DMS 273 (cell line): Measurements from ENCODE around the gene ACAP3.
A peak's percentile ranks its signal among the peaks of the same experiment; 100 is the strongest.

Source experiments
- DNase-seq: peaks from one replicate; lab custom pipeline; 2025; ENCODE audit not compliant: unreplicated experiment; lab: John Stamatoyannopoulos, UW

Gene ACAP3

DNA sequence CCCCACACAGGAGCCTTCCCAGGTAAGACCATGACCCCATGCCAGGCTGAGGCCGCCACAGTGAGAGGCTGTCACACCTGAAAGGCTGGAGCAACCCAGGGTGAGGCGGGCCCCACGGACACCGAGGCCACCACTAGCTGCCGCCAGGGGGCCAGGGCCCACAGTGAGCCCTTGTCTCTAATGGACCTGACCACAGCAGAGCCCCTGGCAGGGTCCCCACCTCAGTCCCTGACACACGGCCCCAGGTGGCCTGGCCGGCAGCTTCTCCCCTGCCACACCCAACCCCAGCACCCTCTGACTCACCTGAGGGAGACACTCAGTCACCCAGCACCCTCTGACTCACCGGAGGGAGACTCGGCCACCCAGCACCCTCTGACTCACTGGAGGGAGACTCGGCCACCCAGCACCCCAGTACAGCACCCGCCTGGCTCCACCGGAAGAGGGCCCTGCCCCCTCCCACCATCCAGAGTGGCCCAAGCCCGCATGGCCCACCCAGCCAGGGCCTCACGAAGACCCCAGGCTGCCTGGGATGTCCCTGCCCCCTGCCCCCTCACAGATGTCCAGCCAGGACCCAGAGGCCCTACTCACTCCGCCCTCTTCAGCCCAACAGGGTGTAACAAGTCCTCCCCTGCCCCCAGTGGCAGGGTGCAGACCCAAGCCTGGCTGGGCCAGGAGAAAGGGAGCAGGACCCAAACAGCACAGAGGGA is 37.1 kb upstream of the ACAP3 start:
- no peak for DNase-seq

DNA sequence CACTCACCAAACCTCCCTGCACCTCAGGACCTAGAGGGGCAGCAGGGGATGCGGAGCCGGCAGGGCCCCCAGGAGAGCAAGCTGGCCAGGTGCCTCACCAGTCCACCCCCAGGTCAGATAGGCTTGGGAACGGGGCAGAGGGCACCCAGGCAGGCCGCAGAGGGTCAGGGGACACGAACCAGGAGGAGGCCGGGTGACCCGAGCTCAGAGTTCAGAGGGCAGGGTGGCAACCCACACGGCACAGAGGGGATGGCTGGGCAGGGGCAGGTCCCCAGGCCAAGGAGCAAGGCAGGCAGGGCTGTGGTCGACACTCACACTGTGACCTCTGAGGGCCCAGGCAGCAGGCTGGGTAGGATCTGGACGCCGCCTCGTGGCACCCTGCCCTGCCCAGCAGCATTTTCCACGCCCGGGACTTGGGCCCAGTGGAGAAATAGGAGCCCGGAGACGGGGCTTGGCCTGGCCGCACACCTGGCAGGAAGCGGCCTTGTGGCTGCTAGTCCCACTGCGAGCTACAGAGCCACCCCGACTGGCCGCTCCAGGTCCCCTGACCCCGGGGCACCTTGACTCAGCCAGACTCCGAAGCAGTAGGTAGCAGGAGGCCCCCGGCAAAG is 36.2 kb upstream of the ACAP3 start:
- DNase-seq: no peak

DNA sequence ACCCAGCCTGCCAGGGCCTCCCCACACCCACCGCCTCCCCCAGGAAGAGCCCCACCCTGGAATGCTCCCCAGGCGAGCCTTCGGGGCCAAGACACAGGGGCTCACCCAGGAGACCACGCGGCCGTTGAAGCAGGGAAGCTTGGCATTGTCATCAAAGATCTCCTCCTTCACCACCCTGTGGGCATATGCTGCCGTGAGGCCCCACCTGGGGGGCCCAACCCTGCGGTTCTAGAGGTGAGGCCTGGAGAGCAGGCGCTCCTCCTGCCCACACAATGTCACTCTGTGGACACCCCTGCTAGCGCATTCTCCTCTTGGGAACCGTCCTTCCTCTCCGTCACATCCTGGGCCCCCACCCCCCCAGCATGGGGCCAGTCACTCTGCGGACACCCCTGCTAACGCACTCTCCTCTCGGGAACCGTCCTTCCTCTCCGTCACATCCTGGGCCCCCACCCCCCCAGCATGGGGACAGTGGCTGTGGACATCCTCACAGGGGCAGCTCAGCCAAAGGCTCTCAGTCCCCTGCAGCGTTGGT is 34.9 kb upstream of the ACAP3 start:
- DNase-seq: no peak

DNA sequence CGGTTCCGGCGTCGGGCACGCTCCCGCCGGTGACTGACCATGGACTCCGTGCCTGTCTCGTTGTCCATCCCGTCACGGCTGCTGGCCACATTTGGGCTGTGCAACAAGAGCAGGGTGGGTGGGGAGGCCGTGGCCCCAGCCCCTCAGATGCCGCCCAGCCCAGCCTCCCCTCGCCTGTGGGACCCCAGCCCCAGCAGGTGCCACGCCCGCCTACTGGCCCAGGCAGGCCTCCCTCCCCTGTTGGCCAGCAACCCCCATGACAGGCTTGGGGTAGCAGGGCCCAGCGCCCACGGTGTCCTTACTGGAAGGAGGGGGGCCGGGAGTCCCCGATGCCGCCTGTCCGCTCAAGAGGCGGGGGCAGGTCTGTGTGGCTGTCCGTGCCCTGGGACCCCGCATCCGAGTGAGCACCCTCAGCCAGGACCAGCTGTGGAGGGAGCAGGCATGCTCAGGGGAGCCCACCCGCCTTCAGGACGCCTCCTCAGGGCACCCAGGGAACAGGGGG is 34.4 kb upstream of the ACAP3 start:
- DNase-seq: no peak

DNA sequence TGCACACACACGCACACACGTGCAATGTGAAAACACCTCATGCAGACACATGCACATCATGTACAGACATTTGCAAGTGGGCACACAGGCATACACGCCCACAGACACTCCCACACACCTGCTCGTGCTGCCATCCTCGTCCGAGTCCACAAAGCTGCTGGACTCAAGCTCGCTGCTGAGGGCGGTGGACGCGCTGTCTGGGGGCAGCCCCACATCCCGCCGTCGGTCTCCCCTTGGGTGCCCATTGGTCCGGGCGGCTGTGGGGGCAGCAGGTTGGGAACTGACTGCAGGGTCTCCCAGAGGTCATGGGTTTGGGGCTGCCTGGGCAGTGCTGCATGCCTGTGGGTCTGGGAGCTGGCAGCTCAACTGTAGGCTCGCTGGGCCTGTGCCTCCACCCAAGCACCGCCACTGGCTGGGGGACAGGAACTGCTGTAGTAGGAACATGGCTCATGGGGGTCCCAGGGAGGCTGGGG is 33.9 kb upstream of the ACAP3 start:
- no peak for DNase-seq

DNA sequence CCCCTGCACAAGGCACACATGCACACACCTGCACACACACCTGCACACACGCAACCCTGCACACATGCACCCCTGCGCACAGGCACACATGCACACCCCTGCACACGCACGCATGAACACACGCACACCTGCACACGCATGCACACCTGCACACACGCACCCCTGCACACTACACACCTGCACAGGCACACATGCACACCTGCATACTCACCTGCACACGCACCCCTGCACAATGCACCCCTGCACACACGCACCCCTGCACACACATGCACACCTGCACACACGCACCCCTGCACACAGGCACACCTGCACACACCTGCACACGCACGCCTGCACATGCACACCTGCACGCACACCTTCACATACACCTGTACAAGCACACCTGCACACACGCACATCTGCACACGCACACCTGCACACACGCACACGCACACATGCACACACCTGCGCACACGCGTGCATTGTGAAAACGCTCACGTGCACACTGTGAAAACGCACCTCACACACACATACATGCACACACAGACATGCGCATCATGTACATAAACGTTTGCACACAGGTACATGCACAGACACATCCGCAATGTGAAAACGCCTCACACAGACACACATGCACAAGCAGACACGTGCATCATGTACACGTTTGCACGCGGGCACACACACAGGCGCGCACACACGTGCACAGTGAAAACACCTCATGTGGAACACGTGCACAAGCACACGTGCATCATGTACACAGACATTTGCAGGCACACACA is 33.2 kb upstream of the ACAP3 start:
- DNase-seq: no peak

DNA sequence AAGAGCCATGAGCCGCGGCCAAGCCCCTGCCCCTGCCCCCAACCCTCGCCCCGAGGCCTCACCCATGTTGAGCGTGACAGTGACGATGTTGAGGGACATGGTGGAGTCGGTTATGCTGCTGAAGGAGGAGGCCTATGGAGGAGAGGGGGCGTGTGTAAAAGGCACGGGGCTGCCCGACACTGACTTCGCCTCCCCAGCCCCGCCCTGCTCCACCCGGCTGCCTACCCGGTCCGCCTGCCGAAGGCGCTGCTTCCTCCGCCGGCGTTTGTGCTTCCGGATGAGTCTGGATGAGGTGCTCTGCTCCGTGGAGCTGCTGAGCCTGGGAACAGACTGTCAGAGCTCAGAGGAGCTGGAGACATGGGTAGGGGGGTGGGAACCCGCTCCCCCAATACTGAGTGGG is 32.5 kb upstream of the ACAP3 start:
- no peak for DNase-seq

DNA sequence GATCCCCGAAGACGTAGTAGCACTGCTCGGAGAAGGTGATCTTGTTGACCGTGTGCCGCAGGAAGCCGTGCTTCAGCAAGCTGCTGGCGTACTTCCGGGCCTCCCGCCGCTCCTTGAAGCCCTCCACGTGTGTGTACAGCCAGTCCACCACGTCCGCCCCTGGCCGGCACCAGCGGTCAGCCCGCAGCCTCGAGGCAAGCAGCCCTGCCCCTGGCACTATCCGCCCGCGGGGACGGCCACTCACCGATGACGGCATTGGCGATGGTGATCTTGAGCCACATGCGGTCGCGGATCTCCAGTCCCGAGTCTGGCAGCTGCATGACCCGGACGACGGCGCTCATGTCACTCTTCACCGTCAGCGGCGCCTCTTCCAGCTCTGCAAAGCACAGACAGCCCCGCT is 30.5 kb upstream of the ACAP3 start:
- DNase-seq: no peak

DNA sequence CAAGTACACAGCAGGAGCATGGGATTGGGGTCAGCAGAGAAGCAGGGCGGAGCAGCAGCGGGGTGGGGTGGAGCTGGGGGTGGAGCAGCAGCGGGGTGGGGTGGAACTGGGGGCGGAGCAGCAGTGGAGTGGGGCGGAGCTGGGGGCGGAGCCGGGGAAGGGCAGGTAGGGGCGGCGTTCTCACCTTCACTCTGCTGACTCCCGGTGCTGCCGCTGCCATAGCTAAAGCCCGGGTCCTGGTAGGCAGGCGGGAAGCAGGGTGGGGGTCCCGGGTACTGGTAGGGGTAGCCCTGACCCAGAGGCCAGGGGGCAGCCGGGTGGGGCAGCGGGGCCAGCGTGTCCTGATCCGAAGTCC is 30.0 kb upstream of the ACAP3 start:
- no peak for DNase-seq

DNA sequence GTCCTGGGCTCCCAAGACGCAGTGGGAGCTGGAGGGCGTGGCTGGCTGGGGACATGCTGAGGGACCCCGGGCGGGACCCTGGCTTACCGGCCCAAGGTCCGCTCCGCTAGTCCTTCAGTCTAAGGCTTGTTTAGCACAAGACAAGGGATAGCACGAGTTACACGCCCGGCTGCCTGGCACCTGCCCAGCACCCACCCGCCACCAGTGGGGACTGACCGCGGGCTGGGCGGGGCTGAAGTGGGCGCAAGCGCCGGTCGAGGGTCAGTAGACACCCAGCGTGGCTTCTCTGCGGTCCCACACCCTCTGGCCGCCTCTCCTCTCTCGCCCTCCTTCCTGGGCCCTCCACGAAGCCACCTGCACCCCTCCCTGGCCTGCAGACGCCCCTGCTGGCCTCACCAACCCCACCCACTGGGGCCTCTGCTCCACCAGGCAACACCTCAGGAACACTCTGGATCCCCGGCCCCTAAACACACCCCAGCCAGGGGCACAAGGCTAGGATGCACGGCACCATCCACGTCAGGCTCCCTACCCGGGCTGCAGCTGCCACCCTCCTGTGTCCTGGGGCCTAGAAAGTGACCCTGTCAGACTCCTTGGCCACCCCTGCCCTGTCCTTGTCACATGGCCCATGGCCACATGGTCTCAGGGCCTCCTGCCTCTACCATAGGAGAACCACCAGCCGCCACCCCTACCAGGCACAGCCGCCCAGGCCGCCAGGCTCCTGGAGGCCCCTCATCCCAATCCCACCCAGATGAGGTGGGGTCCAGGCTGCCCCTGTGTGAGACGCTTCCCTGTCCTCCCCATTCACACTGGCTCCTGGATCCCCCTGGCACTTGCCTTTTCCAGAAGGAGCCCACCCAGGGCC is 29.4 kb upstream of the ACAP3 start:
- no peak for DNase-seq

DNA sequence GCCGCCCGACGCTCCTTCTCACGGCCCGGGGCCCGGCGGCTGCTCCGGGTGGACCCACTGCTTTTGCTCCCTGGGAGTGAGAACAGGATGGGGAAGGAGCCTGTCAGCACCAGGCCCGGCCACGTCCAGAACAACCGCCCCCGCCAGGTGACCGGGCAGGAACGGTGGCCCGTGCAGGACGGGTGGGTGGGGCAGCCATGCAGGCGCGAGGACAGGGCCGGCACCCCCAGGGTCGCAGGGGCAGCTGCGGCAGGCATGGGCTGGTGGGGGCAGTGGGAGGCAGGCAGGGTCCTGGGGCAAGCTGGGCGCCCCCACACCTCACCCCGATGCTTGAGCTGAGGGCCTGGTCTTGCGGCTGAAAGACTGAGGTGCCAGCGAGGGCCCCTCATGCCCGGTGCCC is 28.7 kb upstream of the ACAP3 start:
- DNase-seq: no peak

DNA sequence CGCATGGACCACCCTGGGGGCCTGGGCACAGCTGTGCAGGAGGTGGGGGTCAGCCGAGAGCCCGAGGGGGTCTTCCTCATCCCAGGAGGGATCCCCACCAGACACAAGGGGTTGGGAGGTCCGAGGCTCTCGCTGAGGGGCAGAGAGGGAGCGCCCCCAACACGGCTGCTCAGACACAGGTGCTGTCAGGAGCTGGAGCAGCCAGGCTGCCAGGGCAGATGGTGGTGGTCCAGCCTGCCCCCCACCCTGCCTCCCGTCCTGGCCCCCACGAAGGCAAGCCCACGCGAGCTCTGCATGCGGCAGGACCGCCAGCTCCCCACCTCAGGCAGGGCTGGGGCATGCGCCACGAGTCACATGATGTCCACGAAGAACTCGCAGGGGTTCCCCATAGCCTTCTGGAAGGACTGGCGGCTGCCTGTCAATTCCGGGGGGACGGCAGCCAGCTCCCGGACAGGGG is 28.1 kb upstream of the ACAP3 start:
- no peak for DNase-seq

DNA sequence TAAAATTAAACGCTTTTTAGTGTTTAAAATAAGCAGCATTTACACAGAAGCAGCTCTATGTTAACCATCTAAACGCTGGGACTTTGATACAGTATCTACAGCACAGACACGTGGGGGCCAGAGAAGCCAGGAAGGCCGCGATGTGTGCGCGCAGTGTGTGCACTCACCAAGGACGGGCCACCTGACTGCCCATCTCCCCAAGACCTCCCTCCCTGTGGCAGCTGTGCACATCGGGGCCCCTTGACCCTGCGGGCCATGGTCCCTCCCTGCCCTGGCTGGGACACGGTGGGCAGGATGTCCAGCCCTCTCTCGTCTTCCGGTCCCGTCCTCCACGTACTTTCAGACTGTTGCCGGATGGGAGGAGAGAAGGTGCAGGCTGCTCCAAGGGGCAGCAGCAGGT is 27.6 kb upstream of the ACAP3 start:
- DNase-seq: no peak

DNA sequence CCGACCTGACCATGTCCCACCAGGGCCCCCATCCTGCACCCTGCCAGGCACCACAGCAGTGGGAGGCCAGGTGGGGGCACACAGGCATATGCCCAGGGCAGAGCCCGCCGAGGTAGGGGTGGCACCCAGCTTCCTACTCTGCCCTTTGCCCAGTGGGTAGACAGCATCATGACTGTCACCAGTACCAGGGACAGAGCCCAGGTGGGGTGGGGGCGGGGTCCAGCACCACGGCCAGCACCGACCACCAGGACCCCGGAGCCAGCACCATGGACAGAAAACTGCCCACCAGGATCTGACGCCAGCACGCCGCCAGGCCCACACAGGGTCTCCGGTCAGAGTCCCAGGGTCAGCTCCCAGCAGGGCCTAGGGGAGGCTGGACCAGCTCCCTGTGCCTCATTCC is 27.1 kb upstream of the ACAP3 start:
- DNase-seq: no peak

DNA sequence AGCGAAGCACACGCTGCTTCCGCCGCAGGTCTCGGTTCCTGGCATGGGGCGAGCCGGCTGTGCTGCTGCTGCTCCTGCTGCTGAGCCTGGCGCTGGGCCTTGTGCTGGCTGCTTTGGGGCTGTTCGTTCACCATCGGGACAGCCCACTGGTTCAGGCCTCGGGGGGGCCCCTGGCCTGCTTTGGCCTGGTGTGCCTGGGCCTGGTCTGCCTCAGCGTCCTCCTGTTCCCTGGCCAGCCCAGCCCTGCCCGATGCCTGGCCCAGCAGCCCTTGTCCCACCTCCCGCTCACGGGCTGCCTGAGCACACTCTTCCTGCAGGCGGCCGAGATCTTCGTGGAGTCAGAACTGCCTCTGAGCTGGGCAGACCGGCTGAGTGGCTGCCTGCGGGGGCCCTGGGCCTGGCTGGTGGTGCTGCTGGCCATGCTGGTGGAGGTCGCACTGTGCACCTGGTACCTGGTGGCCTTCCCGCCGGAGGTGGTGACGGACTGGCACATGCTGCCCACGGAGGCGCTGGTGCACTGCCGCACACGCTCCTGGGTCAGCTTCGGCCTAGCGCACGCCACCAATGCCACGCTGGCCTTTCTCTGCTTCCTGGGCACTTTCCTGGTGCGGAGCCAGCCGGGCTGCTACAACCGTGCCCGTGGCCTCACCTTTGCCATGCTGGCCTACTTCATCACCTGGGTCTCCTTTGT is 26.0 kb upstream of the ACAP3 start:
- DNase-seq: peak; percentile 78

DNA sequence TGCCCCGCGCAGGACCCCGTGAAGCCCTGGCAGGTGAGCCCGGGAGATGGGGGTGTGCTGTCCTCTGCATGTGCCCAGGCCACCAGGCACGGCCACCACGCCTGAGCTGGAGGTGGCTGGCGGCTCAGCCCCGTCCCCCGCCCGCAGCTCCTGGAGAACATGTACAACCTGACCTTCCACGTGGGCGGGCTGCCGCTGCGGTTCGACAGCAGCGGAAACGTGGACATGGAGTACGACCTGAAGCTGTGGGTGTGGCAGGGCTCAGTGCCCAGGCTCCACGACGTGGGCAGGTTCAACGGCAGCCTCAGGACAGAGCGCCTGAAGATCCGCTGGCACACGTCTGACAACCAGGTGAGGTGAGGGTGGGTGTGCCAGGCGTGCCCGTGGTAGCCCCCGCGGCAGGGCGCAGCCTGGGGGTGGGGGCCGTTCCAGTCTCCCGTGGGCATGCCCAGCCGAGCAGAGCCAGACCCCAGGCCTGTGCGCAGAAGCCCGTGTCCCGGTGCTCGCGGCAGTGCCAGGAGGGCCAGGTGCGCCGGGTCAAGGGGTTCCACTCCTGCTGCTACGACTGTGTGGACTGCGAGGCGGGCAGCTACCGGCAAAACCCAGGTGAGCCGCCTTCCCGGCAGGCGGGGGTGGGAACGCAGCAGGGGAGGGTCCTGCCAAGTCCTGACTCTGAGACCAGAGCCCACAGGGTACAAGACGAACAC is 25.2 kb upstream of the ACAP3 start:
- peak; percentile 72 for DNase-seq

DNA sequence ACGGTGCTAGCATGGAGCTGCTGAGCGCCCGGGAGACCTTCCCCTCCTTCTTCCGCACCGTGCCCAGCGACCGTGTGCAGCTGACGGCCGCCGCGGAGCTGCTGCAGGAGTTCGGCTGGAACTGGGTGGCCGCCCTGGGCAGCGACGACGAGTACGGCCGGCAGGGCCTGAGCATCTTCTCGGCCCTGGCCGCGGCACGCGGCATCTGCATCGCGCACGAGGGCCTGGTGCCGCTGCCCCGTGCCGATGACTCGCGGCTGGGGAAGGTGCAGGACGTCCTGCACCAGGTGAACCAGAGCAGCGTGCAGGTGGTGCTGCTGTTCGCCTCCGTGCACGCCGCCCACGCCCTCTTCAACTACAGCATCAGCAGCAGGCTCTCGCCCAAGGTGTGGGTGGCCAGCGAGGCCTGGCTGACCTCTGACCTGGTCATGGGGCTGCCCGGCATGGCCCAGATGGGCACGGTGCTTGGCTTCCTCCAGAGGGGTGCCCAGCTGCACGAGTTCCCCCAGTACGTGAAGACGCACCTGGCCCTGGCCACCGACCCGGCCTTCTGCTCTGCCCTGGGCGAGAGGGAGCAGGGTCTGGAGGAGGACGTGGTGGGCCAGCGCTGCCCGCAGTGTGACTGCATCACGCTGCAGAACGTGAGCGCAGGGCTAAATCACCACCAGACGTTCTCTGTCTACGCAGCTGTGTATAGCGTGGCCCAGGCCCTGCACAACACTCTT is 24.5 kb upstream of the ACAP3 start:
- peak; percentile 72 for DNase-seq

DNA sequence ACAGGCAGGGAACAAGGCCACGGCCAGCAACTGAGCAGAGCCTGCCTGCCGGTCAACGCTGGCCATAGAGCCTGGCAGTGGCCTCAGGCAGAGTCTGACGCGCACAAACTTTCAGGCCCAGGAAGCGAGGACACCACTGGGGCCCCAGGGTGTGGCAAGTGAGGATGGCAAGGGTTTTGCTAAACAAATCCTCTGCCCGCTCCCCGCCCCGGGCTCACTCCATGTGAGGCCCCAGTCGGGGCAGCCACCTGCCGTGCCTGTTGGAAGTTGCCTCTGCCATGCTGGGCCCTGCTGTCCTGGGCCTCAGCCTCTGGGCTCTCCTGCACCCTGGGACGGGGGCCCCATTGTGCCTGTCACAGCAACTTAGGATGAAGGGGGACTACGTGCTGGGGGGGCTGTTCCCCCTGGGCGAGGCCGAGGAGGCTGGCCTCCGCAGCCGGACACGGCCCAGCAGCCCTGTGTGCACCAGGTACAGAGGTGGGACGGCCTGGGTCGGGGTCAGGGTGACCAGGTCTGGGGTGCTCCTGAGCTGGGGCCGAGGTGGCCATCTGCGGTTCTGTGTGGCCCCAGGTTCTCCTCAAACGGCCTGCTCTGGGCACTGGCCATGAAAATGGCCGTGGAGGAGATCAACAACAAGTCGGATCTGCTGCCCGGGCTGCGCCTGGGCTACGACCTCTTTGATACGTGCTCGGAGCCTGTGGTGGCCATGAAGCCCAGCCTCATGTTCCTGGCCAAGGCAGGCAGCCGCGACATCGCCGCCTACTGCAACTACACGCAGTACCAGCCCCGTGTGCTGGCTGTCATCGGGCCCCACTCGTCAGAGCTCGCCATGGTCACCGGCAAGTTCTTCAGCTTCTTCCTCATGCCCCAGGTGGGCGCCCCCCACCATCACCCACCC is 23.6 kb upstream of the ACAP3 start, which contains the start of gene TAS1R3:
TAS1R3 (plus strand) TSS at position 213 of the 898 bp plus-strand sequence; CDS start at position 279, 66 bp downstream.
- DNase-seq: peak; percentile 67
